ENCODE results near the gene SNX1. TPM values are rescaled to one million over a fixed set of nuclear protein-coding genes. Genes with fewer than 3 reads are reported as not detected.
"Not testable (repeated sequence)": the region's sequence is repeated elsewhere in the genome, so short reads cannot be mapped to it uniquely, and the experiment has no call there.

Gene SNX1, protein sequence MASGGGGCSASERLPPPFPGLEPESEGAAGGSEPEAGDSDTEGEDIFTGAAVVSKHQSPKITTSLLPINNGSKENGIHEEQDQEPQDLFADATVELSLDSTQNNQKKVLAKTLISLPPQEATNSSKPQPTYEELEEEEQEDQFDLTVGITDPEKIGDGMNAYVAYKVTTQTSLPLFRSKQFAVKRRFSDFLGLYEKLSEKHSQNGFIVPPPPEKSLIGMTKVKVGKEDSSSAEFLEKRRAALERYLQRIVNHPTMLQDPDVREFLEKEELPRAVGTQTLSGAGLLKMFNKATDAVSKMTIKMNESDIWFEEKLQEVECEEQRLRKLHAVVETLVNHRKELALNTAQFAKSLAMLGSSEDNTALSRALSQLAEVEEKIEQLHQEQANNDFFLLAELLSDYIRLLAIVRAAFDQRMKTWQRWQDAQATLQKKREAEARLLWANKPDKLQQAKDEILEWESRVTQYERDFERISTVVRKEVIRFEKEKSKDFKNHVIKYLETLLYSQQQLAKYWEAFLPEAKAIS
- 70.6 TPM for polyA plus RNA-seq (2012; ENCODE audit: missing spikeins)

GRCh38 chr15:64095795-64096667 is at the start of gene SNX1:
SNX1 (plus strand) TSS chr15:64095982; CDS start chr15:64096014, 32 bp downstream.
- DNase-seq (ENCODE audit: insufficient read length): peak; percentile 74
- TF ChIP-seq POLR2AphosphoS5 (IDR thresholded peaks at IDR 0.05; ENCODE audit: low read depth, low read length): peak; percentile 79
- TF ChIP-seq TAF1 (IDR thresholded peaks at IDR 0.05; ENCODE audit: borderline replicate concordance, low read depth, low read length): peak; percentile 98
- peak; percentile 88 for TF ChIP-seq POLR2A (IDR thresholded peaks at IDR 0.05; ENCODE audit: low read depth, low read length)
- peak; percentile 91 for FAIRE-seq

GRCh38 chr15:64046421-64047153 is 49.2 kb upstream of the SNX1 start, which contains the start of gene DAPK2:
DAPK2 (minus strand) TSS chr15:64046485; CDS start chr15:64040261, 6,224 bp downstream.
- DNase-seq (ENCODE audit: insufficient read length) (peak; percentile 91), FAIRE-seq (peak; percentile 38)
- no peak for TF ChIP-seq POLR2AphosphoS5 (IDR thresholded peaks at IDR 0.05; ENCODE audit: low read depth, low read length)
- TF ChIP-seq POLR2A (IDR thresholded peaks at IDR 0.05; ENCODE audit: low read depth, low read length): no peak
- no peak for TF ChIP-seq TAF1 (IDR thresholded peaks at IDR 0.05; ENCODE audit: borderline replicate concordance, low read depth, low read length)

DNA sequence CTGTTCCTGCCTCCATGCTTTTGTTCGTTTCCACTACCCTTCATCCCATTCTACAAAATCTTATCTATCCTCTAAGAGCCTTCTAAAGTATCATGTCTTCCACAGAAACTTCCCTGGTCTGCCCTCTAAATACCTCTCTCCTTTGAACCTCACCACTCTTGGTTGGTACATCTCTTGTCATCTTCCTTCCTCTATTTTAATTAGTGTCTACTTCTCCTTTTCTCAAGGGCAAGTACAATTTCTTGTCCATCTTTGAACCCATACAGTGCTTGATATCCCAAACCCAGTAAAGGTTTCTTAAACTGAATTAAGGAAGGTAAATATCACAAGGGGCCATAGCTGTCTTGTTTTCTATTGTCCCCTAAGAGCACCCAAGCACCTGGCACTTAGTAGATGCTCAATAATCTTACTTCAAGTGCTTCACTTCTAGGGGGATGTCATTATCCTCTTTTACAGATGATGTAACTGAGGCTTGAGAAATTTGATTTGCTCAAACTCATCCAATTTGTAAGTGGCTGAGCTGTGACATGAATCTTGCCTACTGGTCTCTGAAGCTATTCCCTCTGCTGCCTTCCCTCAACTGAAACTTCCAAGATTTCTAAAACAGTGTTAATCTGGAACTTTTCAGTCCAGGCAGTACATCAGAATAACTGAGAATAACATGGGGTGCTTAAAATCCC is 46.9 kb upstream of the SNX1 start:
- DNase-seq (ENCODE audit: insufficient read length) (no peak), FAIRE-seq (no peak)

DNA sequence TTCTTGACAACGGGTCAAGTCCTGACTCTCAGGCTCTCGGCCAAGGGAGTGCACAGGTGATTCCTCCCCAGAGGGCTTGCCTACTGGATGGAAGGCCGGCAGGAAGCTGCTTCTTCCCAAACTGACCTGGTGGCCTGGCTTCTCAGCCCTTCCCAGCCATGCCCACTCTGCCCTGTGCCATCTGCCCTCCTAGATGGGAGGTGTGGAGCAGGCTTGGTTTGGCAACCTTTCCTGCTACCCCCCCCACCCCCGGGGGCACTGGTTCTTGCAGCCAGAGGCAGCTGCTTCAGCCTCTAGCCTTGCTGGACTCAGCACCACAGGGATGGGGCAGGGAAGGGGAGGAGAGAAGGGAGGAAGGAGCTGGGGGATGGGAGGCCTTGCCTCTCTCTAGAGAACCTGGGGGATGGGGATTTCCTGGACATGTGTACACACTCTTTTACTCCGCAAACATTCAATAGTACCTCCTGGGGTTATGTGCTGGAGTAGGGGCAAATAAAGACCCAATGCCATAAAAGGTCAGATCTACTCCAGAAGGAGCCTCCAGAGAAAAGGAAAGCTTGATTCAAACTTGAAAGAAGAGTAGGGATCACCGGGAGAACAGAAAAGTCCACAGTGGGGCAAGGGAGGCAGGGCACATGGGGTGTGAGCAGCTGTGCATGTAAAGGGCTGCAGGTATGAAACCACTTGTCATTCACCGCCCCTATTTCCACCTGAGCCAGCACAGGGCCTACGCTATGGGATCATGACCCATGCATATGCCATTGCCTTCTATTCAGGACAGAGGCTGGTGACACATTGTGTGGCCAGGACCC is 45.3 kb upstream of the SNX1 start:
- FAIRE-seq (no peak), DNase-seq (ENCODE audit: insufficient read length) (no peak)
- TF ChIP-seq POLR2A (IDR thresholded peaks at IDR 0.05; ENCODE audit: low read depth, low read length) (no peak), POLR2AphosphoS5 (IDR thresholded peaks at IDR 0.05; ENCODE audit: low read depth, low read length) (no peak), TAF1 (IDR thresholded peaks at IDR 0.05; ENCODE audit: borderline replicate concordance, low read depth, low read length) (no peak)

More for the DNA sequence above, 46.9 kb upstream of the SNX1 start:
- TF ChIP-seq POLR2A (IDR thresholded peaks at IDR 0.05; ENCODE audit: low read depth, low read length) (no peak), POLR2AphosphoS5 (IDR thresholded peaks at IDR 0.05; ENCODE audit: low read depth, low read length) (no peak), TAF1 (IDR thresholded peaks at IDR 0.05; ENCODE audit: borderline replicate concordance, low read depth, low read length) (no peak)

DNA sequence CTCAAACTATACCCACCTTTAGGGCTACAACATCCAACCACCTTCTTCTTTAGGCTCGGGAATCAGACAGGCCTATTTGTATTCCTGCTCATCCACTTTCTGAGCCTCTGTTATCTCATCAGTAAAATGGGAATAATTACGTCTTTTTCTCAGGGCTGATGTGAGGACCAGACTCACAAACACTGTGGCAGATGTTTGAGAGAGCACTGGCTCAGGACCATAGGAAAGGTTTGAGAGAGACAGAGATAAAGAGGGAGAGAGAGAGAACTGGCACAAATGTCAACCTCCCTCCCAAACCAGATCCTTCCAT is 44.7 kb upstream of the SNX1 start:
- FAIRE-seq: no peak
- no peak for DNase-seq (ENCODE audit: insufficient read length)
- TF ChIP-seq TAF1 (IDR thresholded peaks at IDR 0.05; ENCODE audit: borderline replicate concordance, low read depth, low read length) (no peak), POLR2A (IDR thresholded peaks at IDR 0.05; ENCODE audit: low read depth, low read length) (no peak), POLR2AphosphoS5 (IDR thresholded peaks at IDR 0.05; ENCODE audit: low read depth, low read length) (no peak)

GRCh38 chr15:64051407-64052259 is 44.1 kb upstream of the SNX1 start:
- DNase-seq (ENCODE audit: insufficient read length) (no peak), FAIRE-seq (no peak)
- TF ChIP-seq TAF1 (IDR thresholded peaks at IDR 0.05; ENCODE audit: borderline replicate concordance, low read depth, low read length) (no peak), POLR2AphosphoS5 (IDR thresholded peaks at IDR 0.05; ENCODE audit: low read depth, low read length) (no peak), POLR2A (IDR thresholded peaks at IDR 0.05; ENCODE audit: low read depth, low read length) (no peak)

GRCh38 chr15:64052925-64053491 is 42.8 kb upstream of the SNX1 start:
- TF ChIP-seq TAF1 (IDR thresholded peaks at IDR 0.05; ENCODE audit: borderline replicate concordance, low read depth, low read length): no peak
- no peak for FAIRE-seq

GRCh38 chr15:64053674-64054073 is 42.1 kb upstream of the SNX1 start:
- FAIRE-seq; DNase-seq (ENCODE audit: insufficient read length): not testable (repeated sequence)

More at GRCh38 chr15:64052925-64053491, 42.8 kb upstream of the SNX1 start:
- DNase-seq (ENCODE audit: insufficient read length): no peak

- FAIRE-seq (no peak), DNase-seq (ENCODE audit: insufficient read length) (no peak)
- TF ChIP-seq TAF1 (IDR thresholded peaks at IDR 0.05; ENCODE audit: borderline replicate concordance, low read depth, low read length): no peak
- TF ChIP-seq POLR2A (IDR thresholded peaks at IDR 0.05; ENCODE audit: low read depth, low read length): no peak
These were observed 37.5 kb upstream of the SNX1 start for GRCh38 chr15:64058279-64058678.

DNA sequence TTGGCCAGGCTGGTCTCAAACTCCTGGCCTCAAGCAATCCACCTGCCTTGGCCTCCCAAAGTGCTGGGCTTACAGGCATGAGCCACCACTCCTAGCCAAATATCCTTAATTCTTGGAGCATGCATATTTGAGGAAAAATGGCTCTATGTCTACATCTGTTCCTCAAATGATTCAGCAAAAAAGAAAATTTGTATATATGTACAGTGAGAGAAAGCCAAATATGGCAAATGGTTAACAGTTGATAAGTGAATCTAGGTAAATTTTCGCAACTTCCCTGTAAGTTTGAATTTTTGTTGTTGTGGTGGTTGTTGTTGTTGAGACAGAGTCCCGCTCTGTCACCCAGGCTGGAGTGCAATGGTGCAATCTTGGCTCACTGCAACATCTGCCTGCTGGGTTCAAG is 36.7 kb upstream of the SNX1 start:
- FAIRE-seq; DNase-seq (ENCODE audit: insufficient read length): not testable (repeated sequence)

Measured in GM12892 (cell line).